ENCODE measurements around the gene HLCS.
"Not testable (repeated sequence)": the region's sequence is repeated elsewhere in the genome, so short reads cannot be mapped to it uniquely, and the experiment has no call there.

Gene HLCS

DNA sequence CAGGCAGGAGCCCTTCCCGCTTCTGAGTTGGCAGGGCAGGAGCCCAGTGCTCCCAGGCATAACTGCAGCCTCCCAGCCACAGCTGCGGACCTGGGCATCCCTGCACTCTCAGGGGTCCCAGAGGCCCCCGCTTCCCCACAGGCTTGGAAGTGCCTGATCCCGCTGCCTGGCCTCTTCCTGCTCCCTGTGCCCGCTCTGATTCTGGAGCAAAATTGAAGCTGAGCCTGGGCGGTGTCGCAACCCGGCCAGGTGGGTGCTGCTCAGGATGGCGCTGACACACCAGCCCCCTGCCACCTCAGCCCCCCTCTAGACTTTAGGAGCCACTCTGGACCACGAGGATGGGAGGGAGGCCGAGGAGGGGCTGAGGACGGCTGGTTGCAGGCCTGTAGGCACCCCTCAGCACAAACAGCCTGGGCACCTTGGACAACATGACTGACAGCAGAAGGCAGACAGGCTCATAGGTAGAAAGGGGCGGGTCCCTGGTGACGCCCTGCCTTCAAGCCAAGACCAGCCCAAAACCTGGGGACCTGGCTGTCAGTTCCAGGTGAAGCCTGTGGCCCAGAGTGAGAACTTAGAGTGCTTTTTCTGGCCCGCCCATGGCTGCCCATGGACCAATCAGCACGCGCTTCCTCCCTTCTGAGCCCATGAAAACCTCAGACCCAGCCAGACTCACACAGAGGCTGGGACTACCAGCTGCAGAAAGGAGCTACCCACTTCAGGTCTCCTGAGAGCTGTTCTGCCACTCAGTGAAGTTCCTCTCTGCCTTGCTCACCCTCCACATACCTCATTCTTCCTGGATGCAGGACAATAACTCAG is 7.2 kb downstream of the HLCS start:
- no peaks in the 10 kb centered on the region for H3K9me3 ChIP-seq (ENCODE audit: control insufficient read depth in 5 of 5, low read length in 5 of 5)
- H3K27me3 ChIP-seq (ENCODE audit: control insufficient read depth in 5 of 5, insufficient read depth in 4 of 5, low read length in 5 of 5), result no peaks in the 10 kb centered on the region
- H3K4me1 ChIP-seq (ENCODE audit: control insufficient read depth in 5 of 5, insufficient read depth in 5 of 5, low read length in 5 of 5), result no peaks in the 10 kb centered on the region
- no peak overlapping the region for H3K9ac ChIP-seq (ENCODE audit: low read length in 5 of 5)
- no peak overlapping the region for H3K27ac ChIP-seq (ENCODE audit: low read depth, low read length)
- H3K4me3 ChIP-seq (ENCODE audit: low read depth in 1 of 5, low read length in 5 of 5), result no peak overlapping the region
- H3K36me3 ChIP-seq (ENCODE audit: control insufficient read depth in 5 of 5, insufficient read depth in 5 of 5, low read length in 5 of 5), result peaks cover 6 to 30% (median 13%) of the 10 kb centered on the region in 5 donors

DNA sequence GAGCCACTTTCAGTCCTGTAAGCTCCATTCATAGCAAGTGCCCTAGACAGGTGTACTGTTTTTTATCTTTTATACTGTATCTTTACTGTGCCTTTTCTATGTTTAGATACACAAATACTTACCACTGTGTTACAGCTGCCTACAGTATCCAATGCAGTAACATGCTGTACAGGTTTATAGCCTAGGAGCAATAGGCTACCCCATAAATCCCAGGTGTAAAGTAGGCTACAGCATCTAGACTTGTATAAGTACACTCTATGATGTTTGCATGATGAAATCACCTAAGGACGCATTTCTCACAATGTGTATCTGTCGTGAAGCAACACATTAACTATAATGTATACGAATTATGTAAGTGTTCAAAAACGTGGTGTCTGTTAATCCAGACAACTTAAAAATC is 10.7 kb downstream of the HLCS start:
- H3K36me3 ChIP-seq (ENCODE audit: control insufficient read depth in 5 of 5, insufficient read depth in 5 of 5, low read length in 5 of 5), result peaks cover 3 to 24% (median 10%) of the 10 kb centered on the region in 5 donors
- H3K4me3 ChIP-seq (ENCODE audit: low read depth in 1 of 5, low read length in 5 of 5), result no peak overlapping the region
- H3K9me3 ChIP-seq (ENCODE audit: control insufficient read depth in 5 of 5, low read length in 5 of 5), result no peaks in the 10 kb centered on the region
- no peaks in the 10 kb centered on the region for H3K4me1 ChIP-seq (ENCODE audit: control insufficient read depth in 5 of 5, insufficient read depth in 5 of 5, low read length in 5 of 5)
- no peak overlapping the region for H3K27ac ChIP-seq (ENCODE audit: low read depth, low read length)
- H3K9ac ChIP-seq (ENCODE audit: low read length in 5 of 5), result no peak overlapping the region
- no peaks in the 10 kb centered on the region for H3K27me3 ChIP-seq (ENCODE audit: control insufficient read depth in 5 of 5, insufficient read depth in 4 of 5, low read length in 5 of 5)

DNA sequence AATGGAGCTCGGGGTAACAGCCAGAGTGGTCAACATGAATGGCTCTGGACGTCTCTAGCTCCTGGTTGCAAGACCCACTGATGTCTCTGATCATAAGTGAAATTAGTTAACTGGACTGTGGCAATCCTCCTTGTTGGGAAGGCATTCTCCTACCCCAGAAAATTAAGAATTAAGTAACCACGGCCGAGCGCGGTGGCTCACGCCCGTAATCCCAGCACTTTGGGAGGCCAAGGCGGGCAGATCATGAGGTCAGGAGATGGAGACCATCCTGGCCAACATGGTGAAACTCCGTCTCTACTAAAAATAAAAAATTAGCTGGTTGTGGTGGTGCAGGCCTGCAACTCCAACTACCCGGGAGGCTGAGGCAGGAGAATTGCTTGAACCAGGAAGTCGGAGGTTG is 14.1 kb downstream of the HLCS start:
- peaks cover 3 to 20% (median 10%) of the 10 kb centered on the region in 5 donors for H3K36me3 ChIP-seq (ENCODE audit: control insufficient read depth in 5 of 5, insufficient read depth in 5 of 5, low read length in 5 of 5)
- not testable (repeated sequence) for H3K9me3 ChIP-seq (ENCODE audit: control insufficient read depth in 5 of 5, low read length in 5 of 5); H3K4me1 ChIP-seq (ENCODE audit: control insufficient read depth in 5 of 5, insufficient read depth in 5 of 5, low read length in 5 of 5); H3K27ac ChIP-seq (ENCODE audit: low read depth, low read length); H3K27me3 ChIP-seq (ENCODE audit: control insufficient read depth in 5 of 5, insufficient read depth in 4 of 5, low read length in 5 of 5); H3K4me3 ChIP-seq (ENCODE audit: low read depth in 1 of 5, low read length in 5 of 5); H3K9ac ChIP-seq (ENCODE audit: low read length in 5 of 5)

DNA sequence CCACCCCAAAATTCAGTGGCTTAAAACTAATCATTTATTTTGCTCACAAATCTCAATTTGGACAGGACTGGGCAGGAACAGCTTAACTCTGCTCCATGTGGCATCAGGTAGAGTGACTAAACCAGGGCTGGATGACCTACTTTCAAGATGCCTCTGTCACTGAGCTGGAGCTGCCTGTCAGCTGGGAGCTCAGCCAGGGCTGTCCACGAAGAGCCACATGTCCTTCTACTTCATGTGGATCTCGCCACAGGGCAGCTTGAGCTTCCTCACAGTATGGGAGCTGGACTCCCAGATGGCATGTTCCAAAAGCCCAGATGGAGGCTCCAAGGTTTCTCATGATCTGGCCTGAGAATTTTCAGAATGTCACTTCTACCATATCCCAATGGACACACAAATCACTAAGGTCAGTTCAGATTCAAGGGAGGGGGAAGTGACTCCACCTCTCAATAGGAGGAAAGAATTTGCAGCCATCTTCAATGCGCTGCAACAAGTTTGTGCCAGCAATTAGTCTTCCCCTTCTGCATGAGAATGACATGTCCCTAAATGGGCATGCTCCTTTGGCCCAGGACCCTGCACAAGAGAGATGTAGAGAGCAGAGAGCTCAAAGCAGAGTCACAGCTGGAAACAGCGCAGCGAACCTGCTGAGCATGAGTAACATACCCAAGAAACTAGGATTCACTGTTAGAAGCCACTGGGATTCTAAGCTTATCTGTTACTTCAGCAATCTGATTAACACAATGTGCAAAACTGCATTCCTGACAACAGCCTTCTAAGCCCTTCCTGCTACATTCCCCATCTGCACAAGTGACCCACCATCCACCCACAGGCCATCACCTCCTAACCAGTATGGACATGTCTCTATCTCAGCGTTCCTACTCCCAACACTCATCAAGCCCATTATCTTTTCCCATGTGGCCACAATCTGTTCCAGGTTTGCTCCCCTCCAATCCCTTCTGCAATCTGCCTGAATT is 17.0 kb downstream of the HLCS start:
- H3K27ac ChIP-seq (ENCODE audit: low read depth, low read length), result no peak overlapping the region
- no peaks in the 10 kb centered on the region for H3K27me3 ChIP-seq (ENCODE audit: control insufficient read depth in 5 of 5, insufficient read depth in 4 of 5, low read length in 5 of 5)
- H3K4me1 ChIP-seq (ENCODE audit: control insufficient read depth in 5 of 5, insufficient read depth in 5 of 5, low read length in 5 of 5), result peaks cover 0 to 7% (median 0%) of the 10 kb centered on the region in 5 donors
- peaks cover 0 to 18% (median 8%) of the 10 kb centered on the region in 5 donors for H3K36me3 ChIP-seq (ENCODE audit: control insufficient read depth in 5 of 5, insufficient read depth in 5 of 5, low read length in 5 of 5)
- no peak overlapping the region for H3K9ac ChIP-seq (ENCODE audit: low read length in 5 of 5)
- no peak overlapping the region for H3K4me3 ChIP-seq (ENCODE audit: low read depth in 1 of 5, low read length in 5 of 5)
- H3K9me3 ChIP-seq (ENCODE audit: control insufficient read depth in 5 of 5, low read length in 5 of 5), result peaks cover 0 to 10% (median 9%) of the 10 kb centered on the region in 5 donors

- H3K27me3 ChIP-seq (ENCODE audit: control insufficient read depth in 5 of 5, insufficient read depth in 4 of 5, low read length in 5 of 5), result no peaks in the 10 kb centered on the region
- H3K4me1 ChIP-seq (ENCODE audit: control insufficient read depth in 5 of 5, insufficient read depth in 5 of 5, low read length in 5 of 5), result peaks cover 0 to 7% (median 0%) of the 10 kb centered on the region in 5 donors
- H3K4me3 ChIP-seq (ENCODE audit: low read depth in 1 of 5, low read length in 5 of 5), result no peak overlapping the region
- peaks cover 3 to 18% (median 8%) of the 10 kb centered on the region in 5 donors for H3K36me3 ChIP-seq (ENCODE audit: control insufficient read depth in 5 of 5, insufficient read depth in 5 of 5, low read length in 5 of 5)
- H3K9ac ChIP-seq (ENCODE audit: low read length in 5 of 5), result no peak overlapping the region
- H3K27ac ChIP-seq (ENCODE audit: low read depth, low read length), result no peak overlapping the region
- H3K9me3 ChIP-seq (ENCODE audit: control insufficient read depth in 5 of 5, low read length in 5 of 5), result peaks cover 0 to 10% (median 9%) of the 10 kb centered on the region in 5 donors
Observed at GRCh38 chr21:36948686-36949085, 17.8 kb downstream of the HLCS start.

GRCh38 chr21:36946949-36947356 is 19.5 kb downstream of the HLCS start:
- H3K27ac ChIP-seq (ENCODE audit: low read depth, low read length), result no peak overlapping the region
- peaks cover 0 to 10% (median 9%) of the 10 kb centered on the region in 5 donors for H3K9me3 ChIP-seq (ENCODE audit: control insufficient read depth in 5 of 5, low read length in 5 of 5)
- H3K4me1 ChIP-seq (ENCODE audit: control insufficient read depth in 5 of 5, insufficient read depth in 5 of 5, low read length in 5 of 5), result peaks cover 0 to 7% (median 0%) of the 10 kb centered on the region in 5 donors
- H3K4me3 ChIP-seq (ENCODE audit: low read depth in 1 of 5, low read length in 5 of 5), result no peak overlapping the region
- peak overlapping the region in 1 of 5 donors; percentile 16 for H3K9ac ChIP-seq (ENCODE audit: low read length in 5 of 5)
- H3K36me3 ChIP-seq (ENCODE audit: control insufficient read depth in 5 of 5, insufficient read depth in 5 of 5, low read length in 5 of 5), result peaks cover 3 to 18% (median 8%) of the 10 kb centered on the region in 5 donors
- H3K27me3 ChIP-seq (ENCODE audit: control insufficient read depth in 5 of 5, insufficient read depth in 4 of 5, low read length in 5 of 5), result no peaks in the 10 kb centered on the region

- Histone ChIP-seq H3K27me3 (ENCODE audit: control insufficient read depth in 5 of 5, insufficient read depth in 4 of 5, low read length in 5 of 5) (no peaks in the 10 kb centered on the region), H3K27ac (ENCODE audit: low read depth, low read length) (no peak overlapping the region), H3K4me1 (ENCODE audit: control insufficient read depth in 5 of 5, insufficient read depth in 5 of 5, low read length in 5 of 5) (peaks cover 0 to 7% (median 0%) of the 10 kb centered on the region in 5 donors), H3K4me3 (ENCODE audit: low read depth in 1 of 5, low read length in 5 of 5) (no peak overlapping the region), H3K36me3 (ENCODE audit: control insufficient read depth in 5 of 5, insufficient read depth in 5 of 5, low read length in 5 of 5) (peaks cover 3 to 18% (median 8%) of the 10 kb centered on the region in 5 donors), H3K9ac (ENCODE audit: low read length in 5 of 5) (no peak overlapping the region), H3K9me3 (ENCODE audit: control insufficient read depth in 5 of 5, low read length in 5 of 5) (peaks cover 0 to 10% (median 9%) of the 10 kb centered on the region in 5 donors)
Observed at GRCh38 chr21:36945496-36946138, 20.9 kb downstream of the HLCS start.

- no peaks in the 10 kb centered on the region for H3K27me3 ChIP-seq (ENCODE audit: control insufficient read depth in 5 of 5, insufficient read depth in 4 of 5, low read length in 5 of 5)
- no peak overlapping the region for H3K27ac ChIP-seq (ENCODE audit: low read depth, low read length)
- no peaks in the 10 kb centered on the region for H3K9me3 ChIP-seq (ENCODE audit: control insufficient read depth in 5 of 5, low read length in 5 of 5)
- H3K4me3 ChIP-seq (ENCODE audit: low read depth in 1 of 5, low read length in 5 of 5), result no peak overlapping the region
- H3K36me3 ChIP-seq (ENCODE audit: control insufficient read depth in 5 of 5, insufficient read depth in 5 of 5, low read length in 5 of 5), result peaks cover 3 to 35% (median 20%) of the 10 kb centered on the region in 5 donors
- H3K9ac ChIP-seq (ENCODE audit: low read length in 5 of 5), result no peak overlapping the region
- peaks cover 2 to 15% (median 6%) of the 10 kb centered on the region in 5 donors for H3K4me1 ChIP-seq (ENCODE audit: control insufficient read depth in 5 of 5, insufficient read depth in 5 of 5, low read length in 5 of 5)
Observed at GRCh38 chr21:36936361-36937135, 29.9 kb downstream of the HLCS start.

DNA sequence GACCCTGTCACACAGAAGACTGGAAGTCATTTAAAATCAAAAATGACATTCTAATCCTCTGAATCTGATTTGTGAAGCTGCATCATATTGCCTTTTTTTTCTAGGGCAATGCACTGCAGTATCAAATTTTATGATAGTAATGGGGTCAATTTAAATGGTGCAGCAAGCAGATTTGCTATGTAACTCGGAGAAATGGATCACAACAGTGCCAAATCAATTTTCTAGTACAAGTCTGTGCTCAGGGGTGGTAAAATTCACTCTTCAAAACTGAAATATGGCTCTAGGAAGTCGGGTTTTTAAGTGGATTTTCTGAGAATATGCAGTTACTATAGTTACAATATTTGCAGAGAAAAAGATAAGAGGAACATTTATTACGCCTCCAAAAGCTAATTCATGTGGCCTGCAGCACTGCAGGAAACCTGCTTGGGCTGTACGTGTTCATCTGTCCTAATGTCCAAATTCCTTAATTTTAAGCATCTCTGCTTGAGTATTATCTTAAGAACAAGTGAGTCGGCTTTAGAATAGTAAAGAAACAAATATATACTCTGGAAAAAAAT is 31.5 kb downstream of the HLCS start:
- H3K27ac ChIP-seq (ENCODE audit: low read depth, low read length), result no peak overlapping the region
- no peak overlapping the region for H3K4me3 ChIP-seq (ENCODE audit: low read depth in 1 of 5, low read length in 5 of 5)
- H3K27me3 ChIP-seq (ENCODE audit: control insufficient read depth in 5 of 5, insufficient read depth in 4 of 5, low read length in 5 of 5), result no peaks in the 10 kb centered on the region
- H3K36me3 ChIP-seq (ENCODE audit: control insufficient read depth in 5 of 5, insufficient read depth in 5 of 5, low read length in 5 of 5), result peaks cover 3 to 37% (median 20%) of the 10 kb centered on the region in 5 donors
- H3K9ac ChIP-seq (ENCODE audit: low read length in 5 of 5), result no peak overlapping the region
- no peaks in the 10 kb centered on the region for H3K9me3 ChIP-seq (ENCODE audit: control insufficient read depth in 5 of 5, low read length in 5 of 5)
- H3K4me1 ChIP-seq (ENCODE audit: control insufficient read depth in 5 of 5, insufficient read depth in 5 of 5, low read length in 5 of 5), result peaks cover 2 to 15% (median 6%) of the 10 kb centered on the region in 5 donors
